NOMO-1 treated with dmso at 0.1 percent for 144 hours (cell line): Measurements from ENCODE around the gene CDK17.
"Not testable (repeated sequence)": the region's sequence is repeated elsewhere in the genome, so short reads cannot be mapped to it uniquely, and the experiment has no call there.

Source experiments
- DNase-seq: peaks from one replicate; lab custom pipeline; 2025; ENCODE audit not compliant: unreplicated experiment; lab: John Stamatoyannopoulos, UW

CDK17 gene

DNA sequence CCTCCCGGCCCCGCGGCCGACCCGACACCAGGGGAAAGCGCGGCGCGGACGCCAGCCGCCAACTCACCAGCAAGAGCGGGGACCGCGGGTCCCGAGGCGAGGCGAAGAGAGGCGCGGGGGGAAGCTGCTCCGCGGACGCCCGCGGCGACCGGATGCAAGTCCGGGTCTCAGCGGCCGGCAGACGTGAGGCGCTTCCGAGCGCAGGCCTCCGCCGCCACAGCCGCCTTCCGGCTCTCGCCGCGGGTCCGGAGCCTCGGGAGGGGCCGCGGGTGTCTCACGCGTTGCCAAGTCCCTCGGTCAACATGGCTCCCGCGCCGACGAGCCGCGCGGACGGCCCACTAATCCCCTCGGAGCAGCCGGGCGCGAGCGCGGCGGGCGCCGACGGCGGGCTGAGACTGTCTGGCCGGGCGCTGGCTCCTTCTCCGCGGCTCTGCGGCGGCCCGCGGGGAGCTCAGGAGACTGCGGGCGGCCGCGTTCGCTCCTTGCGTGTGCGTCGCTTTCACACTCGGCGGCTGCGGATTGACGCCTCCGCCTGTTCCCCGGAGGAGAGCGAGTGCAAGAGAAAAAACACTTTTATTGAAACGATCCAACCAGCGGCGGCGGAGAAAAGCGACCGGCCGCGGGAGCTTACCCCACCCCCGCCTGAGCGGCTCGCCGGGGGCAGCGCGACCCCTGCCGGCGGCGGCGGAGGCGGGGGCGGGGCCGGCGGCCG is at the start of gene CDK17:
Gene CDK17, minus strand, starts transcription at position 521 of the 712 bp plus-strand sequence. CDS start 65,603 bp downstream, outside the sequence.
- peak; percentile 62 for DNase-seq

DNA sequence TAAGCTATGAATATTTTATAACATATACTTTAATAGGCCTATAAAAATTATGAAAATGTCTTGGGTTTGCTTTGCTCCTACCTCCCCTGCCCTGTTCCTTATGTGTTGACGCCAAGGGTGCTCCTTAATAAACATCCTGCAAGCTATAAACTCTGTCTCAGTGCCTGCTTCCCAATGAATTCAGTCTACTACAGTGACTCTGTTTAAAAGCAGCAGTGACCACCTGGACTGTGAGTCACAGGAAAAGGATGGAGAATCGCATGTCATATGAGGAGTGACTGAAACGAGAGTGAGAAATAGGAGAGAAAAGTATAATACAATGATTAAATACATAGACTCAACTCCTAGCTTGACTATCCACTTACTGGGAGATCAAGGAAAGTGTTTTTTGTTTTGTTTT is 48.1 kb upstream of the CDK17 start:
- DNase-seq, result no peak

- no peak for DNase-seq
These were observed 47.0 kb upstream of the CDK17 start for GRCh38 chr12:96447256-96447655.

DNA sequence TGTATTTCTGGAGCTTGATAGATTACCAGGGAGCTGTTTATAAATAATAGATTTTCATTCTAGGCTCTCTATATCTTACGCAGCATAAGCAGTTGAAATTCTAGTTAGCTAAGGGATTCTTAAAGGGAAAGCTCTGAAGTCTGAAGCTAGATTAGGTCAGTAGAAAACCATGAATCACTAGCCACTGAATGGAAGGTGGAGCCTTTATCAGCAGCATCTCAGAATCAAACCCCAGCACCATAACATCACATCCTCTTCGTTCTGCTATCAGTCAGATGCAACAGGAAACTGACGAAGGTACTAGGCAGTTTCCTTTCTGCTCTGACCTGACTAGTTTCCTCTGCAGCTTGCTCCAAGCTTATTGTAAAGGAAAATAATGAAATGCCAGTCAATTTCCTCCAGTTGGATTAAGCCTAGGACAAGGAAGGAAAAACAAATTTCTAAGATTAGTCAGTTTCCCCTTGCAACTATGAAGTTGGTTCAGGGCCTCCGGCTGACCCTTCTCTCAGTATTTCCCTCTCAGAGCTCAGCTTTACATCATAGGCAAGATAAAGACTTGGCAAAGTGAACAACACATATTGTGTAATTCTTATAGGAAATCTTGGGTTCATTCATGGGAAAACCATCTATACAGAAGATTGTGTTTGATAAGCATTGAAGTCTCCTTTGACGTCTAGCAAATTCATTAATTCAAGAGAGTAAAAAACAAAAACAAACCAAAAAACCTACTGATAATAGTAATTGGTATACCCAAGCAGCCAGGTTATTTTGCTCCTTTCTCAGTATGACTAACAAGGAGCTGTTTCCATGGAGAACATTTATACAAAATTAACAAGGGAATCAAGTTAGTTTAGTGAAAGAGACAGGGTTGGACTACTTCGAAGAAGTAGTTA is 45.7 kb upstream of the CDK17 start:
- DNase-seq, result no peak

DNA sequence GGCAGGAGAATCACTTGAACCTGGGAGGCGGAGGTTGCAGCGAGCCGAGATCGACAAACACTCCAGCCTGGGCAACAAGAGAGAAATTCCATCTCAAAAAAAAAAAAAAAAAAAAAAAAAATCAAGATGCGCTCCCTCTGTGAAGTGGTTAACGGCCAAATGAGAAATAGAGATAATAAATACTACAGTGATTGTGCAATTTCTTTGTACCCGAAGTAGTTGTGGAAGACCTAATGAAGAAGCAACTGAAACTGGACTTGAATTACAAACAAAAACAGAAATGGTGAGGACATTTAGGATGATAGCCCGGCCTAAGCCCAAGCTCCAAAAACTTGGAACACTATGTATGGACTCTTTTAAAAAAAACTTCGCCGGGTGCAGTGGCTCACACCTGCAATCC is 44.2 kb upstream of the CDK17 start:
- DNase-seq, result no peak

GRCh38 chr12:96442906-96443305 is 42.7 kb upstream of the CDK17 start:
- DNase-seq, result no peak

DNA sequence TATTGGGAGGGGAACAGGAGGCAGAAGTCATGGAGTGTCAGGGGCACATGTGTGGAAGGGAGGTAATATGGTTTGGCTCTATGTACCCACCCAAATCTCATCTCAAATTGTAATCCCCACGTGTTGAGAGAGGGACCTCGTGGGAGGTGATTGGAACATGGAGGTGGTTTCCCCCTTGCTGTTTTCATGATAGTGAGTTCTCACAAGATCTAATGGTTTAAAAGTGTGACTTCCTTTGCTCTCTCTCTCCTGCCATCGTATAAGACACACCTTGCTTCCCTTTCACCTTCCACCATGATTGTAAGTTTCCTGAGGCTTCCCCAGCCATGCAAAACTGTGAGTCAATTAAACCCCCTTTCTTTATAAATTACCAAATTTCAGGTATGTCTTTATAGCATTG is 41.6 kb upstream of the CDK17 start:
- no peak for DNase-seq

GRCh38 chr12:96438330-96438729 is 38.1 kb upstream of the CDK17 start:
- no peak for DNase-seq

DNA sequence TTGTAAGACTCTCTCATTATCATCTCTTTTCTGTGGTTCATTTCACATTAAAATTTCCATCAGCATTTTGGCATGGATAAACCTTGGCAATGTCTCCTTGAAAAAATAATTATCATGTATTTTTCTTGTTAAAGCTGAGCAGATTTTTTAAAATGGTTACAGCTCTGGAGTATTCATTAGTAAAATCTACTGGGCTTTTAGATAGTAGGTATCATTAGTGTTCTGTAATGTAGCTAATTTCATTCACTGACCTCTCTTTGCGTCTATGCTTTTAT is 36.9 kb upstream of the CDK17 start:
- no peak for DNase-seq

DNA sequence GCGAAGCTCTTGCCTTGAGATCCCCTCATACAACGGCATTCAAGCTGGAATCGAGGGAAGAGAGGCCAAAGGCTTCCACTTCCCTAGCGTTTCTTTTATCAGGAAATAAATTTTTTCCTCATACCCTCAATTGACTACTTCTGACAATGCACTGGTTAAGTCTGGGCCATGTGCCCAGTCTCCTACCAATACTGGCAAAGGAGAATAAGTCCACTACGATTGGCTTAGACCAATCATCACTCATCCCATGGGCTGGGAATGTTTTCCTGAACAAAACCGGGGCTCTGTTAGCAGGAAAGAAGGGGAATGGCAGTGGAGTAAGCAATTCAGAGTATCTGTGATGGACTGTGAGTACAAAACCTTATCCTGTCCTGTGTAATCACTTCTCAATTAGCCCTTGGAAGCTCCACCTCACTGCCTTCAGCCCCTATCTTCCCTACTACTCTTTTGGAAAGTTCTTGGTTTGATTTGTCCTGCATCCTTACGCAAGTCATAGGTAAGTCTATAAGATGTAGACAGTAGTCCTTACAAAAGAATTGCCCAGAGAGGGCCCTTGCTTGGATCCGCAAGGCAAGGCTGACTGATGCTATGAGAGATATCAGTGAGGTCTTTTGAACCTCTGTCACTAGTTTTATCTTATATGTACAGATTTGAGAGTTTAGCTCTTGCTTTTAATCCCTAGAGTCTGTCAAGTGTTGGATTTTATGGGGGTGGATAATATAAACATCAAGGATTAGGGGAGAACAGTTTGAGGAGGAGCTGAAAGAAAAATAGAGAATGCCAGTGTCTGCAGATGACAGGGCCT is 36.3 kb upstream of the CDK17 start:
- no peak for DNase-seq

- peak; percentile 63 for DNase-seq
These were observed 33.9 kb upstream of the CDK17 start for GRCh38 chr12:96434107-96434506.

GRCh38 chr12:96432496-96433321 is 32.5 kb upstream of the CDK17 start:
- not testable (repeated sequence) for DNase-seq

DNA sequence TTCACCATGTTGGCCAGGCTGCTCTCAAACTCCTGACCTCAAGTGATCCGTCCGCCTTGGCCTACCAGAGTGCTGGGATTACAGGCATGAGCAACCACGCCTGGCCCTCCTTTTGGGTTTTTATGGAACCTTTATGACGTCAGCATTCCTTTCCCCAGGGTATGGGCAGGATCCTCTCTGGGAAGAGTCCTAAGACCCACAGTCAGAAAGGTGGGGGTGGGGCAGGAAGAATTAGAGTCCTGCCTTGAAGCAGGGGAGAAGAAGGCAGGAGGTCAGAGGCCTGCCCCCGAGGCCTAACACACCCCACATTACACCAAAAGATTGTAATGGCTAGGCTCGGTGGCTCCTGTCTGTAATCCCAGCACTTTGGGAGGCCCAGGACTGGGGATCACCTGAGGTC is 30.8 kb upstream of the CDK17 start:
- no peak for DNase-seq

DNA sequence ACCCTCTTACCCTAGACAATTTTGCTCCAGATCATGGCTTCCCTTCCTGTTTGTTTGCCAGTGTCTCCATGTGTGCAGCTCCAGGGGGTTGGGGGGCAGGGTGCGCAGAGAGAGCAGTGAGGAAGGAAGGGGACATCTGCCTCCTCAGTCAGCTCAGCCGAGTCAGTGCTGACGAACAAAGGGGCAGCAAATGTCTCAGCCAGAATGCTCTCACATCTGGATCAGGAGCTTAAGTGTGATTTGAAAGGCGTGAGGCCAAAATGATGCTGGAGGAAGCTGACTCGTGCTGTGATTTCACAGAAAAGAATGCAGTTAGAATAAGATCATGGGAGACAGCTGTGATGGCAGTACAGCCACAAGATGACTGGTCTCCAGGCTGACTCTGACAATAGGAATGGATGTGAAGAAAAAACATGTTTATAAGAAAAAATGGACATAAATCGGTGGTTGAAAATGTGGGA is 27.1 kb upstream of the CDK17 start:
- no peak for DNase-seq

GRCh38 chr12:96425951-96426350 is 25.7 kb upstream of the CDK17 start:
- DNase-seq, result no peak

DNA sequence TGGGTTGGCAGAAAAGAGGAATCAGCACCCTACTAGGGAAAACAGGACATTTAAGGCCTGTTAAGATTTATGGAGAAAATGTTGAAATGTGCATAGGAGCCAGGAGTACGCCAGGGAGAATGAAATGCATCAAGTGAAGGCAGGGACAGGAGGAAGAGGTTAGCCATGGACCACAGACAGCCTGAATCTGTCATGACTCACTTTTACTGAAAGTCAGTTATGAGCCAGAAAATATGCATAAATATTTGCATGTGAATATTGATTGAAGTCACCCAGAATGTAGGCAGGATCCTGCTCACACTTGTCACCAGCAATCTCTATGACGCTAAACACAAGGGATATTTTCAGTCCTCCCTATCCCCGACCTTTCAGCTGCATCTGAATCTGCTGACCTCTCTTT is 25.1 kb upstream of the CDK17 start:
- no peak for DNase-seq

DNA sequence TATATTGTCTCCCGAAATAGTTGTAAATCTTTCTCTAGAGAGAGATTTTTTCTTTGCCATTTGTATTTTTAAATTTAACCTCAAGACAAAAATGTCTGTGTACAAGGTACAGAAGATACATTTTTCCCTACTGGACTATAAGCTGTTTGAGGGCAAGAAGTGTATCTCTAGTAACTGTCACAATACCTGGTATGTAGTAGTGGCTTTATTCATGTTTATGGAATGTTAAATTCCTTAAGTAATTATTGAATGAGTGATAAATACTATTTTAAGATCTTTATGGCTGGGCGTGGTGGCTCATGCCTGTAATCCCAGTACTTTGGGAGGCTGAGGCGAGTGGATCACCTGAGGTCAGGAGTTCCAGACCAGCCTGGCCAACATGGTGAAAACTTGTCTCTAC is 24.4 kb upstream of the CDK17 start:
- DNase-seq, result no peak

DNA sequence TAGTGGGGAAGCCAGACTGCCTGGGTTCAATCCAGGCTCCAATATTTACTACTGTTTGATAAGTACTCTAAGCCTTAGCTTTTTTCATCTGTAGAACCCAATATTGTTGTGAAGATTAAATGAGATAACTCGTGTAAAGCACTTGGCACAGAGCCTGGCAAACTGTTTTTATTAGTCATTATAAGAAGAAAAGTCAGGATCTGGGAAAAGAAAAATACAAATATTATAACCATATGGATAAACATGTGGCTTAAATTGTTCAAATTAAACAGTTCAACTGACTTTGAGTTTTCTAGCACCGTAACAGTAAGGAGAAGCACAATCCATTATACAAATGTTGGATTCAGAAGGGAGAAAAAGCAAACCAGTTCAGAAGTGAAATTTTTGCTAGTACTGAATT is 22.0 kb upstream of the CDK17 start:
- no peak for DNase-seq

GRCh38 chr12:96421014-96421413 is 20.8 kb upstream of the CDK17 start:
- no peak for DNase-seq

DNA sequence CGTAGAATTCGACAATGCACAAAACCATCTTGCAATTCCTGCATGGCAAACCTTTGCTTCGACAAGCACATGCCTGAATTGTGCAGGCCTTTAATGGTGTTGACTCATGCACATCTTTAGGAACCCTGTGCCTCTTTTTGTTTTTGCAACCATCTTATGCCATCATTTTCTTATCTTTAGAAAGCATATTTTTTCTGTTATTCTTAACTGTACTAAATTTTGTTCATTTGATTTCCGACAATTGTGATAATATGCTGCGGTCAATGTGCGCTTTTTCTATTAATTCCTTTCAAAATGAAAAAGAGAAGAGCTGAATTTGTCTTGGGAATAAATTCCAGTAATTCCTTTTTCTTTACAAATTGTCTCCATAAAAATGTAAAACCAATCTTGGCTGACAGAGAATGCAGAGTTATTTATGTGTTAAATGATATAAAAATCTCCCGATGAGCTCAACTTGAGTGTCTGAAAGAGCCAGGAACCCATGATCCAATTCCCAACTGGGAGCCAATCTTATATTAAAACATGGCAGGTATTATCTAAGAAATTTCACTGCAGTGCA is 20.1 kb upstream of the CDK17 start:
- no peak for DNase-seq
